ENCODE results near the gene ENTPD1.
A peak's percentile ranks its signal among the peaks of the same experiment; 100 is the strongest.
"Not testable (repeated sequence)": the region's sequence is repeated elsewhere in the genome, so short reads cannot be mapped to it uniquely, and the experiment has no call there.

Gene ENTPD1

GRCh38 chr10:95756041-95756761 is at the start of gene ENTPD1:
TSS of gene ENTPD1 (plus strand) at chr10:95756163. CDS start at chr10:95756240, 77 bp downstream.
- H3K27ac ChIP-seq (ENCODE audit: low read length), result peak within 1 kb of the TSS; percentile 89
- no peaks in the 10 kb centered on the region for H3K4me1 ChIP-seq (ENCODE audit: control insufficient read depth in 1 of 2, insufficient read depth in 2 of 2, low read length in 2 of 2)
- H3K4me3 ChIP-seq (ENCODE audit: low read depth in 1 of 2, low read length in 2 of 2), result peak within 1 kb of the TSS; percentile 66 to 68
- H3K9me3 ChIP-seq (ENCODE audit: control insufficient read depth in 1 of 2, low read length in 2 of 2), result no peaks in the 10 kb centered on the region
- H3K36me3 ChIP-seq (ENCODE audit: control insufficient read depth in 1 of 2, insufficient read depth in 2 of 2, low read length in 2 of 2), result no peaks in the 10 kb centered on the region
- H3K27me3 ChIP-seq (ENCODE audit: low read depth, low read length), result no peaks in the 10 kb centered on the region

GRCh38 chr10:95706573-95706972 is 49.4 kb upstream of the ENTPD1 start:
- H3K36me3 ChIP-seq (ENCODE audit: control insufficient read depth in 1 of 2, insufficient read depth in 2 of 2, low read length in 2 of 2), result no peaks in the 10 kb centered on the region
- H3K4me3 ChIP-seq (ENCODE audit: low read depth in 1 of 2, low read length in 2 of 2), result no peak overlapping the region
- H3K27me3 ChIP-seq (ENCODE audit: low read depth, low read length), result no peaks in the 10 kb centered on the region
- no peak overlapping the region for H3K27ac ChIP-seq (ENCODE audit: low read length)
- no peaks in the 10 kb centered on the region for H3K9me3 ChIP-seq (ENCODE audit: control insufficient read depth in 1 of 2, low read length in 2 of 2)
- no peaks in the 10 kb centered on the region for H3K4me1 ChIP-seq (ENCODE audit: control insufficient read depth in 1 of 2, insufficient read depth in 2 of 2, low read length in 2 of 2)

- Histone ChIP-seq H3K27ac (ENCODE audit: low read length) (no peak overlapping the region), H3K9me3 (ENCODE audit: control insufficient read depth in 1 of 2, low read length in 2 of 2) (no peaks in the 10 kb centered on the region), H3K4me1 (ENCODE audit: control insufficient read depth in 1 of 2, insufficient read depth in 2 of 2, low read length in 2 of 2) (no peaks in the 10 kb centered on the region), H3K4me3 (ENCODE audit: low read depth in 1 of 2, low read length in 2 of 2) (no peak overlapping the region), H3K27me3 (ENCODE audit: low read depth, low read length) (no peaks in the 10 kb centered on the region), H3K36me3 (ENCODE audit: control insufficient read depth in 1 of 2, insufficient read depth in 2 of 2, low read length in 2 of 2) (no peaks in the 10 kb centered on the region)
These were observed 49.0 kb upstream of the ENTPD1 start for GRCh38 chr10:95706990-95707389.

GRCh38 chr10:95711492-95711891 is 44.5 kb upstream of the ENTPD1 start:
- H3K36me3 ChIP-seq (ENCODE audit: control insufficient read depth in 1 of 2, insufficient read depth in 2 of 2, low read length in 2 of 2), result no peaks in the 10 kb centered on the region
- no peaks in the 10 kb centered on the region for H3K27me3 ChIP-seq (ENCODE audit: low read depth, low read length)
- no peak overlapping the region for H3K27ac ChIP-seq (ENCODE audit: low read length)
- H3K9me3 ChIP-seq (ENCODE audit: control insufficient read depth in 1 of 2, low read length in 2 of 2), result no peaks in the 10 kb centered on the region
- no peaks in the 10 kb centered on the region for H3K4me1 ChIP-seq (ENCODE audit: control insufficient read depth in 1 of 2, insufficient read depth in 2 of 2, low read length in 2 of 2)
- no peak overlapping the region for H3K4me3 ChIP-seq (ENCODE audit: low read depth in 1 of 2, low read length in 2 of 2)

- H3K4me3 ChIP-seq (ENCODE audit: low read depth in 1 of 2, low read length in 2 of 2), result no peak overlapping the region
- no peaks in the 10 kb centered on the region for H3K9me3 ChIP-seq (ENCODE audit: control insufficient read depth in 1 of 2, low read length in 2 of 2)
- no peaks in the 10 kb centered on the region for H3K4me1 ChIP-seq (ENCODE audit: control insufficient read depth in 1 of 2, insufficient read depth in 2 of 2, low read length in 2 of 2)
- no peak overlapping the region for H3K27ac ChIP-seq (ENCODE audit: low read length)
- no peaks in the 10 kb centered on the region for H3K27me3 ChIP-seq (ENCODE audit: low read depth, low read length)
- H3K36me3 ChIP-seq (ENCODE audit: control insufficient read depth in 1 of 2, insufficient read depth in 2 of 2, low read length in 2 of 2), result no peaks in the 10 kb centered on the region
These were observed 39.5 kb upstream of the ENTPD1 start for GRCh38 chr10:95716466-95716865.

- Histone ChIP-seq H3K9me3 (ENCODE audit: control insufficient read depth in 1 of 2, low read length in 2 of 2) (no peaks in the 10 kb centered on the region), H3K27me3 (ENCODE audit: low read depth, low read length) (no peaks in the 10 kb centered on the region), H3K27ac (ENCODE audit: low read length) (no peak overlapping the region), H3K36me3 (ENCODE audit: control insufficient read depth in 1 of 2, insufficient read depth in 2 of 2, low read length in 2 of 2) (no peaks in the 10 kb centered on the region), H3K4me1 (ENCODE audit: control insufficient read depth in 1 of 2, insufficient read depth in 2 of 2, low read length in 2 of 2) (no peaks in the 10 kb centered on the region), H3K4me3 (ENCODE audit: low read depth in 1 of 2, low read length in 2 of 2) (no peak overlapping the region)
These were observed 39.1 kb upstream of the ENTPD1 start for GRCh38 chr10:95716866-95717265.

GRCh38 chr10:95720745-95721144 is 35.2 kb upstream of the ENTPD1 start:
- not testable (repeated sequence) for H3K4me3 ChIP-seq (ENCODE audit: low read depth in 1 of 2, low read length in 2 of 2); H3K9me3 ChIP-seq (ENCODE audit: control insufficient read depth in 1 of 2, low read length in 2 of 2); H3K27me3 ChIP-seq (ENCODE audit: low read depth, low read length); H3K36me3 ChIP-seq (ENCODE audit: control insufficient read depth in 1 of 2, insufficient read depth in 2 of 2, low read length in 2 of 2); H3K4me1 ChIP-seq (ENCODE audit: control insufficient read depth in 1 of 2, insufficient read depth in 2 of 2, low read length in 2 of 2); H3K27ac ChIP-seq (ENCODE audit: low read length)

GRCh38 chr10:95722496-95722895 is 33.5 kb upstream of the ENTPD1 start:
- H3K9me3 ChIP-seq (ENCODE audit: control insufficient read depth in 1 of 2, low read length in 2 of 2); H3K36me3 ChIP-seq (ENCODE audit: control insufficient read depth in 1 of 2, insufficient read depth in 2 of 2, low read length in 2 of 2); H3K27me3 ChIP-seq (ENCODE audit: low read depth, low read length); H3K4me1 ChIP-seq (ENCODE audit: control insufficient read depth in 1 of 2, insufficient read depth in 2 of 2, low read length in 2 of 2); H3K27ac ChIP-seq (ENCODE audit: low read length); H3K4me3 ChIP-seq (ENCODE audit: low read depth in 1 of 2, low read length in 2 of 2): not testable (repeated sequence)

GRCh38 chr10:95728526-95728925 is 27.4 kb upstream of the ENTPD1 start:
- H3K4me3 ChIP-seq (ENCODE audit: low read depth in 1 of 2, low read length in 2 of 2), result no peak overlapping the region
- no peaks in the 10 kb centered on the region for H3K36me3 ChIP-seq (ENCODE audit: control insufficient read depth in 1 of 2, insufficient read depth in 2 of 2, low read length in 2 of 2)
- H3K27ac ChIP-seq (ENCODE audit: low read length), result no peak overlapping the region
- no peaks in the 10 kb centered on the region for H3K27me3 ChIP-seq (ENCODE audit: low read depth, low read length)
- no peaks in the 10 kb centered on the region for H3K9me3 ChIP-seq (ENCODE audit: control insufficient read depth in 1 of 2, low read length in 2 of 2)
- H3K4me1 ChIP-seq (ENCODE audit: control insufficient read depth in 1 of 2, insufficient read depth in 2 of 2, low read length in 2 of 2), result peaks cover 4 to 5% of the 10 kb centered on the region in 2 donors

GRCh38 chr10:95729323-95730055 is 26.5 kb upstream of the ENTPD1 start:
- H3K9me3 ChIP-seq (ENCODE audit: control insufficient read depth in 1 of 2, low read length in 2 of 2), result peaks cover 0 to 4% of the 10 kb centered on the region in 2 donors
- H3K27me3 ChIP-seq (ENCODE audit: low read depth, low read length), result no peaks in the 10 kb centered on the region
- peaks cover 4 to 5% of the 10 kb centered on the region in 2 donors for H3K4me1 ChIP-seq (ENCODE audit: control insufficient read depth in 1 of 2, insufficient read depth in 2 of 2, low read length in 2 of 2)
- H3K36me3 ChIP-seq (ENCODE audit: control insufficient read depth in 1 of 2, insufficient read depth in 2 of 2, low read length in 2 of 2), result no peaks in the 10 kb centered on the region
- no peak overlapping the region for H3K27ac ChIP-seq (ENCODE audit: low read length)
- H3K4me3 ChIP-seq (ENCODE audit: low read depth in 1 of 2, low read length in 2 of 2), result no peak overlapping the region

- H3K36me3 ChIP-seq (ENCODE audit: control insufficient read depth in 1 of 2, insufficient read depth in 2 of 2, low read length in 2 of 2), result no peaks in the 10 kb centered on the region
- no peak overlapping the region for H3K4me3 ChIP-seq (ENCODE audit: low read depth in 1 of 2, low read length in 2 of 2)
- H3K27me3 ChIP-seq (ENCODE audit: low read depth, low read length), result no peaks in the 10 kb centered on the region
- peaks cover 0 to 4% of the 10 kb centered on the region in 2 donors for H3K9me3 ChIP-seq (ENCODE audit: control insufficient read depth in 1 of 2, low read length in 2 of 2)
- no peak overlapping the region for H3K27ac ChIP-seq (ENCODE audit: low read length)
- peaks cover 4 to 5% of the 10 kb centered on the region in 2 donors for H3K4me1 ChIP-seq (ENCODE audit: control insufficient read depth in 1 of 2, insufficient read depth in 2 of 2, low read length in 2 of 2)
These were observed 25.7 kb upstream of the ENTPD1 start for GRCh38 chr10:95730233-95730632.

Data from muscle layer of duodenum (tissue), 2 donors.